ENCODE results near the gene DLG4.

- TF ChIP-seq CTCF (IDR thresholded peaks at IDR 0.05) (no peak), POLR2A (IDR thresholded peaks at IDR 0.05) (no peak), POLR2AphosphoS5 (IDR thresholded peaks at IDR 0.05) (no peak)
These were observed 20.7 kb upstream of the DLG4 start for GRCh38 chr17:7240375-7240774.
